Measurements from ENCODE around the gene TMEM266.
A peak's percentile ranks its signal among the peaks of the same experiment; 100 is the strongest.
"Not testable (repeated sequence)": the region's sequence is repeated elsewhere in the genome, so short reads cannot be mapped to it uniquely, and the experiment has no call there.

Gene TMEM266

GRCh38 chr15:76059320-76060117, at the start of gene TMEM266:
TSS of gene TMEM266 (plus strand) at chr15:76059985. CDS start at chr15:76134264, 74,279 bp downstream.
- DNase-seq, result peak; percentile 61

GRCh38 chr15:76010613-76011012, 49.2 kb upstream of the TMEM266 start:
- no peak for DNase-seq

- DNase-seq, result no peak
Measured at GRCh38 chr15:76011627-76012551, 47.9 kb upstream of the TMEM266 start, which contains the start of gene NRG4. TSS of gene NRG4 (minus strand) at chr15:76012424. CDS start at chr15:76011230, 1,194 bp downstream.

- not testable (repeated sequence) for DNase-seq
Measured at GRCh38 chr15:76013470-76013869, 46.3 kb upstream of the TMEM266 start.

- DNase-seq, result no peak
Measured at GRCh38 chr15:76024021-76024768, 35.6 kb upstream of the TMEM266 start.

GRCh38 chr15:76032046-76032445, 27.7 kb upstream of the TMEM266 start:
- no peak for DNase-seq

- no peak for DNase-seq
Measured at GRCh38 chr15:76033438-76033837, 26.3 kb upstream of the TMEM266 start.

- DNase-seq, result no peak
Measured at GRCh38 chr15:76034111-76034510, 25.7 kb upstream of the TMEM266 start.

- no peak for DNase-seq
Measured at GRCh38 chr15:76035593-76035992, 24.2 kb upstream of the TMEM266 start.

GRCh38 chr15:76038512-76038911, 21.3 kb upstream of the TMEM266 start:
- no peak for DNase-seq

GRCh38 chr15:76054201-76054600, 5.6 kb upstream of the TMEM266 start:
- DNase-seq, result not testable (repeated sequence)

GRCh38 chr15:76056931-76057330, 2.9 kb upstream of the TMEM266 start:
- no peak for DNase-seq

GRCh38 chr15:76057332-76058000, 2.3 kb upstream of the TMEM266 start:
- peak; percentile 30 for DNase-seq

GRCh38 chr15:76058714-76059319, 968 bp upstream of the TMEM266 start:
- peak; percentile 35 for DNase-seq

GRCh38 chr15:76060118-76060989, 569 bp downstream of the TMEM266 start:
- DNase-seq, result no peak

GRCh38 chr15:76061700-76062099, 1.9 kb downstream of the TMEM266 start:
- DNase-seq, result no peak

- no peak for DNase-seq
Measured at GRCh38 chr15:76062286-76062685, 2.5 kb downstream of the TMEM266 start.

GRCh38 chr15:76064375-76064774, 4.6 kb downstream of the TMEM266 start:
- no peak for DNase-seq

- no peak for DNase-seq
Measured at GRCh38 chr15:76065245-76065644, 5.5 kb downstream of the TMEM266 start.

GRCh38 chr15:76065793-76066192, 6.0 kb downstream of the TMEM266 start:
- DNase-seq, result no peak

- no peak for DNase-seq
Measured at GRCh38 chr15:76070192-76070591, 10.4 kb downstream of the TMEM266 start.

All from left hindlimb (tissue), 1 donor.